IPS-11a (cell line): ENCODE measurements around the gene RASSF5.
A peak's percentile ranks its signal among the peaks of the same experiment; 100 is the strongest.

Source experiments
- H3K4me3 ChIP-seq: one replicate; pipeline ENCODE4 v1.5.1; 2013; ENCODE audit warnings: low read depth, low read length, control low read depth

RASSF5 gene

DNA sequence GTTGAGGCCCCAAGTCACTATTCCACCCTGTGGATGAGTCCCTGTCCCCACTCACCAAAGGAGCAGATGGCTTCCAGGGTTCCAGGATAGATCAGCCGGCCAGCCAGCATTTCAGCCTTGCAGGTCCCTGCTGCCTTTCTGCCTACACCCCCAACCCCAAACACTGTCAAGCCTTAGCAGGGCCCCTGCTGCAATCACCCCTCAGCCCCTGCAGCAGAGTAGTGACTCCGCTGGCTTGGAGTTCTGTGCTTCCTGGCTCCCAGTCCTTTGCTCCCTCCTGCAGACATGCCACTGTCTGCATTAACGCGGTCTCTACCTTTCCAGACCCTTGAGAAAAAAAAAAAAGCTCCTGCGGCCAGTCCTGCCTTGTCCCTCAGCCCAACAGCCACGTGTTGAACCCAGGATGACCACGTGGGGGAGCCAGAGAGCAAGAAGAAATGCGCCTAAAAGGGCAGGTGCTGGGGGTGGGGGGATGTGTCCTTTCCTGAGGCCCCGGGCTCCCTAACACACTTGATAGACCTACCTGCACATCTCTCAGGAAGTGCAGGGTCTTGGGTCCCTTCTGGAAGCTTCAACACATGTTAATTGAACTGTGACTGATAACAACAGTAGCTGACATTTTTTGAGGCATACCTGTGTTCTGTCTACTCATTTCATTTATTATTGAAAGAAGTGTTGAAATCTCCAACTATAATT, 37.4 kb downstream of the RASSF5 start:
- no peak overlapping the region for H3K4me3 ChIP-seq

DNA sequence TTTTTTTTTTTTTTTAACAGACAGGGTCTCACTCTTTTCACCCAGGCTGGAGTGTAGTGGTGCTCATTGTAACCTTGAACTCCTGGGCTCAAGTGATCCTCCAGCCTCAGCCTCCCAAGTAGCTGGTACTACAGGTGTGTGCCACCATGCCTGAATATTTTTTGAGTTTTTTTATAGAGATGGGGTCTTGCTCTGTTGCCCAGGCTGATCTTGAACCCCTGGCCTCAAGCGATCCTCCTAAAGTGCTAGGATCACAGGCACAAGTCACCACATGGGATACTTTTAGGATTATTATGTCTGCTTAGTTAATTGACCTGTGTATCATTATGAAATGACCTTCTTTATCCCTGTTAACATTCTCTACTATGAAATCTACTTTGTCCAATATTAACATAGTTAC, 38.0 kb downstream of the RASSF5 start:
- H3K4me3 ChIP-seq: no peak overlapping the region

DNA sequence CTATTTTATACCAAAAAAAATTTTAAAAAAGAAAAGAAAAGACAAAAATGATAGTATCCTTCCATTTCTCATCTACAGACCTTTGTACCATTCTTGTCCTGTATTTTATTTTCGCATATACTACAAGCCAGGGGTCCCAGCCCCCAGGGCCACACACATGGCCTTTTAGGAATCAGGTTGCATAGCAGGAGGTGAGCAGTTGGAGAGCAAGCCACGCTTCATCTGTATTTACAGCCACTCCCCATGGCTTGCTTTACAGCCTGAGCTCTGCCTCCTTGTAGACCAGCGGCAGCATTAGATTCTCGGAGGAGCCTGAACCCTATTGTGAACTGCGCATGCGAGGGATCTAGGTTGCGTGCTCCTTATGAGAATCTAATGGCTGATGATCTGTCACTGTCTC, 39.8 kb downstream of the RASSF5 start:
- H3K4me3 ChIP-seq: no peak overlapping the region

DNA sequence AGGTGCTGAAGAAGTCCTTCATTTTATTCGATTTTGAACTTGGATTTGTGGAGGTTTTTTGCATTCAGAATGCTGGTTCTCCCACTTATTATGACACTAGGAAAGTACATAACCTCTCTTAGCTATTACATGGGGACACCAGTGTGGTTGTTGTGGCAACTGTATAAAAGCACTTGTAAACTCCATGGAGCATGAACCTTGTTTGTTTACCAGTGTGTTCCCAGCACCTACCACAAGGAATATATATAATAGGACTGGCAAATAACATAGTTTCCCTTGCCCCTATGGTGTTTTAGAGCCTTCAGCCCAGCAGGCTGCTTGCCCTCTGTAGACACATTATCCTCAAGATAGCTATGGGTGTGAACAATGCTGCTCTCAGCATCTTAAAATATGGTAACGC, 43.1 kb downstream of the RASSF5 start:
- H3K4me3 ChIP-seq: no peak overlapping the region

DNA sequence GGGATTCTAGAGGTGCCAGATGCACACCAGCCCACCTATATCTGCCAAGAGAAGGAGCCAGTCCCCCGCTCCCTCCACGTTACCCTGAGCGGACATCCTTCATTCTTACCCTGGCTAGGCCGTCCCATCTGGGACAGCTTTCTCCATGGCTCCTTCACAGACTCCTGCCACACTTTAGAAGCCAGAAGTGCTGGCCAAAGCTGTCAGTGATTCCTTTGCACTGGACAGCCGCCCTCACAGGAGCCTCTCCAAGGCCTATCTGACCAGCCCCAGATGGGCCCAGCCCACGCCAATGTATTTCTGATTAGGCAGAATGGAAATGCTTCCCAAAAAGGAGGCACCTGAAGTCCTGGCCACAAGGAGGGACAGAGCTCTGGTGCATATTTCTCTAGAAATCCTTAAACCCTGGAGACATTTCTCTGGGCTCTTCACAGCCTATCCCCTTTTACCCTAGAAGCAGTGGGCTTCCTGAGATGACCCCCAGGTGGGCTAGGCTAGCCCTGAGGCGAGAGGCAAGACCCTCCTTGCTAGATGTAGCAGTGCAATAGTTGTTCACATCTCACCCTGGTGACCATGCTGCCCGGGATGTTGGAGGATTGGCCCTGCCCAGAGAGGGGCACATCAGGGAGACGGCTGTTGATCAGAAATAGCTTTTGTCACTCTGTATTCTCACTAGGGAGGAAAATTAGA, 44.1 kb downstream of the RASSF5 start:
- no peak overlapping the region for H3K4me3 ChIP-seq

DNA sequence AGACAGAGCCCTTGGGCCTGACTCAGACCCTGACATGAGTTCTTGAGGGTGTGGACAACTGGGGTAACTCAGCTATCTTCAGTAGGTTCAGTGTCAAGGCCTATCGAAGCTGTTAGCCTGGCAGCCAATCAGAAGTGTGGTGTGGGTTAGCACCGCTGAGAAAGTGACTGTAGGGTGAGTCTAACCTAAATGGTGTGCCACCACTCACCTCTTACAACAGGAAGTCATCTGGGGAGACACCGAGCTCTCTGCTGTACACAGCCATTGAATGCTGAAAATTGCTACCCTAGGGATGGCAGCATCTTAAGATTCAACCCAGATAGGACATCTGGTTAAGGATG, 44.6 kb downstream of the RASSF5 start:
- H3K4me3 ChIP-seq: no peak overlapping the region

DNA sequence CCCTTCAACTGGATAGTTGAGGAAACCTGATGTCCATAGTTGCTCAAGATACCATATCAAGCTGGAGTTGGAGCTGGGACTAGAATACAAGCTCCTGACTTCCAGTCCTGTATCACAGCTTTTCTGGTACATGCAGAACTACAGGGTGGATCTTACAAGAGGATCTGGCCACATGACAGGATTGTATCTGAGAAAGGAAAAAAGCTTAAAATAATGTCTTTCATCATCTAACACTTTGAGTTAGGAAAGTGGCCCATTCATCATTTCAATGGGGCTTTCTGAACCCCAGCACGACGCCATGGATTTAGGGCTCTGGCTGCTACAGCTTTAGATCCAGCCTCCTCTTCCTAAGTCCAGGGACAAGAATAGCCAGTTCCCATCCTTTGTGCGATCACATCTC, 46.9 kb downstream of the RASSF5 start:
- no peak overlapping the region for H3K4me3 ChIP-seq

DNA sequence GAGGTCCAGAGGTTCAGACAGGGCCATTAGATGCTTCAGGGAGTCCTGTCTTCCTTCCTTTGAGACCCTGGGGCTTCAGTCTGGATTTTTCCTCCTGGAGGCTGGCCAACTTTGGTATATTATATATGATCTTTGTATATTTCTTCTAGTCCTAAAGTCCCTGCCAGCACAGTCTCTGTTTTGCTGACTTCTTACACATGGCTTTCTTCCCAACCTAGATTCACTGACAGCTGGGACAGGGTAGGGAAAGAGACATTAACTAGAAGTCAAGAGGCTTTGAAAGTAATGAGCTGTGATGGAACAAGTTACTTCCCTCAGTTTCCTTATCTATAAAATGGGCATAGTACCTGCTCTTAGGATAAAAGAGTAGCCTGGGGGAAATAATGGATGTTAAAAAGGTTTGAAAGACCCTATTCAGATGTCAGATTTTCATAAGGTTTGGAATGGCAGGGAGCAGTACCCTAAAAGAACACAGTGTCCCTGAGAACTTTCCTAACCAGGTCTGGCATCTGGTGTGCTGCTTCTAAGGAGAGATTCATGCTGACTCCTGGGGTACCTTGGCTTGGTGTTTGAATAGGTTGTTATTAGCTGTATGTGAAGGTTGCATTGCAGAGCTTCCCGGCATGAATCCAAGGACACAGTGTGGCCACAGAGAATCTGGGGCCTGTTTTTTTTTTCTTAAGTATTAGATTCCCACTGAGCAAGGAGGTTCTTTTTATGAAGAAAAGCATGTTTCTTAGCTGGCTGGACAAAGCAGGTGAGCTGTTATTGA, 47.6 kb downstream of the RASSF5 start:
- H3K4me3 ChIP-seq: no peak overlapping the region

DNA sequence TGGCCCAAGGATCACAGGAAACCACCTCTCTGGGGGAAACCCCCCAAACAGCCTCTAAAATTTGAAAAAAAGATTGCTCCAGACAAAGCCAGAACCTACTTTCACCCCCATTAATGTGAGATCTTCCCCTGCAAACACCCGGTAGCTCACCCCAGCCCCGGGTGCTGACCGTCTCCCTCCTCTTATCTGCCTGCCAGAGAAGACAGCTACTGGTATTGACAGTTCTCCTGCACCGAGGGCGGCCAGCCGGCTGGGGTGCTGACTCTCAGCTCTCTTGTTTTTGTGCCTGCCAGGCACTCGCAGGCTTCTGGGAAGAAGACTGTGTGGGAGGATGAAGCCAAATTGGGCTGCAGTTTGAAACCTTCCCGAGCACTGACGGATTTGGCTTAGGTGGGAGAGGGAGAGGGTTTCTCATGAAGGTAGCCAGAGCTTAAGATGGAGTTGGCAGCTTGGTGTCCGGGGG, 48.2 kb downstream of the RASSF5 start:
- no peak overlapping the region for H3K4me3 ChIP-seq

DNA sequence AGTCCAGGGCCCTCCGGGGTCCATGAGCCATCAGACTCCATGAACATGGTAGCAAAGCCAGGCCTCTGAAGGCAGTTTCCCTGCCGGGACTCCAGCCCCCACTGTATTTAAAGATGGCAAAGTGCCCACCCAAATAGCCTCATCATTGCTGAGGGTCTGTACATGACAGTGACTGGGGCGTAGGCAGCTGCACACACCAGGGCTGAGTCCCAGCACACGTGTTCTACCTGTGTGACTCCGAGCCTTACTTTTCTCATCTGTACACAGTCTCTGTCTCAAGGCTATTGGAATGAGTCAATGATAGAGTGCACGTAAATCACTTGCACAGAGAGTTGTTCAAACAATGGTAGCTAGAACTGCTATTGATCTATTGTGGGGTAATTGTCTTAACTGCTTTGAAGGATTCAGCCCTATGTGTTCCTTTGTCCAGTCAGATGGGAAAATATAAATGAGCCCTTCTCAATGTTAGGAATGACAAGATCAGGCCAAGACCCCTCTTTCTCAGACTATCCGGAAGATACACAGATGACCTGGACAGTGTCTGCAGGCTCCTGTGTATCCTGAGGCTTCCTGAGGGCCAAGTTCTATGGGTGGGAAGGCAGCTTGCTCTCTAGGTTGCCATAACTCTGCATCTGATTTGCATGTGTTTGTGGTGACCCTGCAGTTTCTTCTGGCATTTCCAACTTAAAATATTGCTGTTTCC, 48.9 kb downstream of the RASSF5 start:
- no peak overlapping the region for H3K4me3 ChIP-seq

DNA sequence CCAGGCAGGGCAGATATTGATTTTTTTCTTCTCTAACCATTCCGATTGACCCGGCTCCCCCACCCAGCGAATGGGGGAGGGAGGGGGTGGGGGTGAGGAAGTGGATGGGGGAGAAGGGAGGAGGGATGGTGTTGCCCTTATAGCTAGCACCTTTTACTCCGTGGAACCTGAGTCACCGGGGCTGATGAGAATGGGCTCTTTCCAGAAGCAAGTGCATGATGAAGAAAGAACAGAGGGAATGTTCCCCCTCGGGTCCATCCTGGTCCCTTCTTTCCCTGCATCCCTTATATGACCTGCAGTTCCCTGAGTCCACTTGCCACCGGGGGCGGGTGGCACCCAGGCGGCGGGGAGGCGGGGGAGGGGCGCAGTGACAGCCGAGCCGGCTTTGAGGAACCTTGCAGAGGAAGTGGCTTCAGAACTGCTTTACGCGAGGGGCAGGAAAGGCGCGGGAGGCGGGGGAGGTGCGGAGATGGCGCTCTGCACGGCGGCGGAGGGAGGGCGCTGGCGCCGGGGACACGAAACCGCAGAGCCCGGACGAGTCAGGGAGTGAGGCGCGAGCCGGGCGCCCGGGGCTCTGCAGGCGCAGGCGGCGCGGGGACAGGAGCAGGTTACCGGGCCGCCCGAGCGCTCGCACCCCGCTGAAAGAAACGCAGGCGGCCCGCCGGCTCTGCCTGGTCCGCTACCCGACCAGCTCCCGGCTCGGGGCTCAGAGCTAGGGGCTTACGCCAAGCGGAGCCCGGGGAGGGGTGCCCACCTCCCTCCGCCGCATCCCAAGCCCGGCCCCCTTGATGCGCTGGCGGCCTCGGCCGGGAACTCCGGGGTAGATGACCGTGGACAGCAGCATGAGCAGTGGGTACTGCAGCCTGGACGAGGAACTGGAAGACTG, 49.7 kb downstream of the RASSF5 start:
- H3K4me3 ChIP-seq: peak overlapping the region; percentile 44

DNA sequence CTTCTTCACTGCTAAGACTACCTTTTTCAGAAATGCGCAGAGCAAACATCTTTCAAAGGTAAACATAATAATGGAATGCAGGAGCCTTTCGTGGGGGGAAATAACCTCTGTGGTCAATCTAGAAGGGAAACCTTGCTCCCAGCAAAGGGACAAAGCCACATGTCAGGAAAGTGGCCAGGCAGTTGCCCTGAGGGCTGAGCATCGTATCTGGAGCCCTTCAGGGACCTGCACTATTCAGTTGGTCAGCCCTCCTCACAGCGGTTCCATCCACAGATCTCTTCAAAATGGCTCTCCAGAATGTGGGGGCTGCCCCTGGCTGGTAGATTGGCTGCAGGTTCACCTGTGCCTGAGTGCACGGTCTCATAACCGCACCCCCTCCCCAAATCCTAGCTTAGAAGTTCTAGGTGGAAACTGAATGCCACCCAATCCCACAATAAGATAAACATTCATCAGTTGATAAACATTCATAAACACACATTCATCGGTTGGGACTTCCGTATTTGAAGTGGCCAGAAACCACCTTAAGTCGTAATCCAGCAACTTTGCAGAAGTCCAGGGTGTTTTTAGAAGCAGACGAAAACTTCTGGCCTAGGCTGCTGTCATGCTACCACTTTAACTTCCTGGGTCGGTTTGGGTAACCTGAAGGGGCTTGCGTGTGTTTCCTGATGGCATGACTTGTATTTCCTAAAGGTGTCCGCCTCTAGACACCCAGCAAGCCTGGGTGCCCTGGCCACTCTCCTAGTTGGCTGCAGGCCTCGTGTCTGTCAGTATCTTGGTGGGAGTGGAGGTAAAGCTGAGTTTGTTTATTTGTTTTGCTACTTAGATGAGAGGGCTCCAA, 50.5 kb downstream of the RASSF5 start:
- H3K4me3 ChIP-seq: peak overlapping the region; percentile 44

DNA sequence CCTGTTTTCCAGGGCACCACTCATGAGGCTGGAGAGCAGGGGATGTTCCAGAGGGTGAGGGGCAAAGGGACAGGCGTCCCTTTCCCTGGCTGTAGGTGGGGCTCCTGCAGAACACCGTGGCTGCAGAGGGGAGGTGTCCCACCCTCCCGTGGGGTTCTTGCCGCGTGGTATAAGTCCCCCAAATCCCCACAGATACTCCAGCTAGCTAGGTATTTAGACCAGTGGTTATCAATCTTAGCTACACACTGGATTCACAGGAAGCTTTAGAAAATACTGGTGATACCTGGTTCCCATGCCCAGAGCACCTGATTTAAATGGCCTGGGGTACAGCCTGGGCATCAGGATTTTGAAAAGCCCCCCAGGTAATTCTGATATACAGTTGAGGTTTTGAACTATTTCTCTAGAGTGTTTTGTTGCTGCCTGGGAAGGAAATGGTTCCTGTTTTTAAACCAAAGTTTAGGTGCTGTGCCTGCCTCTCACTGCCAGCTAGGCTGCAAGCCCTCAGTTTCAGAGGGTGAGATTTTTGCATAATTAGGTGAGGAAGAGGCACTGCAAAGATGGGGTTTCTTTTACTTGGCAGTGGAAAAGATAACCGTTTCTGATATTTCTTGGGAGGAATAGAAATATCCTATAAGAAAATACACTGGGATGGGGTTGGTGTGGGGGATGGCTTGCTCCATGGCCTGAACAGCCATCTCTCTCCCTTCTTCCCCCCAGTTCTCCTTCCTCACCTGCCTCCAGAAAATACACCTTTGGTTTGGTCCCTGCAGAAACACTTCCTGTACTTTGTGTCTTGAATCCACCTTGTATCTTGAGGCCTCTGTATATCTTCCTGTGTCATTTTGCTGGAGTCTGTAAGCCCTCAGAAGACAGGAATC, 51.7 kb downstream of the RASSF5 start:
- H3K4me3 ChIP-seq: no peak overlapping the region

DNA sequence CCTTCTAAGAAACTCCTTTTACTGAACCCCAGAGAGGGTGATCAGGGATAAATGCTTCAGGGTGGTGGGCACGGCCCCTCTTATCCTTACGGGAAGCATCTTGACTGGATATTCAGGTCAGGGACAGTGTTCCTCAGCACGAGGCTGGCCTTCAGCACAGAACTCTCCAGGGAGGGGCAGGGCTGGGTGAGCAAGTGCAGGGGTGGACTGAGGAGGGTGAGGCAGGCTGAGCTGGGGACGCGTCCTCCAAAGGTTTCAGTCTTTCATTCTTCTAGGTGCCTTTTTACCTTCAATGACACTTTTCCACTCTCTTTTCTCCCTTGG, 52.3 kb downstream of the RASSF5 start:
- no peak overlapping the region for H3K4me3 ChIP-seq

DNA sequence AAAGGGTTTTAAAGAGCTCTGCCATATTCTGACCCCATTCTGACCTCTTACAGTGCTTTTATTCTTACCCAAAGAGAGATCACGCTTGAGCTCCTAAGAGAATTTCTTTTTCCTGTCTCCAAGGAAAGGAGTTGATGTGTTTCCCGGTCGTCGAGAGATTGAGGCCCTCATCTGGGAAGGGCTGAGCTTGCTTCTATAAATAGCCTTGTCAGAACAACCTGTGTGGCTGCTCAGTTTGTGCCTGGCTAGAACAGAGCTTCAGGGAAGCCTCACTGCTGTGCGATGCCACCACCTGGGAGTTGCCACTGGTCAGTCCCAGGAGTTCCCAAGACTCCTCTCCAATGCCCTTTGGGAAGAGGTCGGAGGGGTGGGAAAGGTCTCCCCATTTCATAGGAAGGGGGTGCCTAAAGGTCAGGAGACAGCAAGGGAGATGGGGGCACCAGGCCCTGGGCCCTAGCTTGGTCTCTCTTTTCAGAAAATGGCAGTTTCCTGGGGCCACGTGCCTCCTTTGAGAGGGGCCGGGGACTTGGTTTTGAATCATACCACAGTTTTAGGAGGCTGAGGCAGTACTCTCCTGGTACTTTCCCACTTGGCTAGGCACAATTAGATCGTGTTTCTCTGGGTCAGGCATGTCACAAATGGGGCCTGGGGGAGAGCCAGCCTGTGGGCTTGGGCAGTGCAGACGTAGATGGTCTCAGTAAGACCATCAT, 52.8 kb downstream of the RASSF5 start:
- H3K4me3 ChIP-seq: no peak overlapping the region

DNA sequence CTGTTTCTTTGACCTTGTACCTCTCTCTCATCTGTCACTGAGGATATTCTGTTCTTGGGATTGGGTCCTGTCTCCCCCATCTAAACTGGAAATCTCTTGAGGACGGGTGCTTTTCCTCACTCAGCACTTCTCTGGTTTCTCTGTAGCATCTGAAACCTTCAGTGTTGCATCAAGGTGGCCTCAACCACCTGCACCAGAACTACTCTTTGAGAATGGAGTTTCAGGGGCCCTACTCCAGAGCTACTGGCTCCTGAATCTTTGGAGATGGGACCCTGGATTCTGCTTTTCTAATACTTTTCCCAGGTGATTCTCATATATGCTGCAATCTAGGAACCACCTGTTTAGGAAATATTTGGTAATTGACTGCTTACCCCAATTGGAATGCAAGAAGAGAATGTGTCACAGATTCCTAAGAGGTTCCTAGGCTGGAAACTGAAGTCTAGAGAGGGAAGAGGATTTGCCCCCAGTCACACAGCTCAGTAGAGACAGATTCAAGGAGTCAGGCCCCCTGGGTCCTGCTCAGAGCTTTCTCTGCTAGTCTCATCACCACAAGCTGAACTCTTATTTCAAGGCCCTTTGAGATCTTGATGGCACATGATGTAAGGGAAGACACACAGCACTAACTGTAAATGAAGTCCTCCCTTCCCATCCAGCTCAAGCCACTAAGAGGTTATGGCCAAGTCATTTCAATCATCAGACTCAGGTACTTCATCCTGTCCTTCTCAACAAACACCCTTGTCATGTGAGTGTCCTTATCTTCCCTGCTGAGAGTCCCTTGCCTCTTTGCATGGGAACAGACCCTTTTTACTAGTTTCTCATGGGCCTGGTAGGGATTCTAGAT, 56.3 kb downstream of the RASSF5 start:
- H3K4me3 ChIP-seq: no peak overlapping the region

DNA sequence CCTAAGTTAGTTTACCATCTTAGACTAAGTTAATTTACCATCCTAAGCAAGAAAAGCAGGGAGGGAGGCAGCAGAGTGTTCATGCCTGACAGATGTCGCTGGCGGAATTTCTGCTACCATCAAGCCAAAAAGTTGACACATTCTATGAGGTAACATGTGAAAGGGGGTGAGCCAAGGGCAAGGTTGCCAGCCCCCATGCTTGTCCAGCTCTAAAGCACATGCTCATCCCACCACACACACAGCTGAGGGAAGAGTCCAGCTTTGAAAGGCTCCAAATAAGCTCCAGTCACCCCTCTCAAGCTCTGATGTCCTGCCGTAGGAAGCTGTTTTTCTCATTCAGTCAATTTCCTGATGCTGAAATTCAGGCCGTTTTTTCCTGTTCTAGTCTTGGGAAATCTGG, 58.7 kb downstream of the RASSF5 start:
- no peak overlapping the region for H3K4me3 ChIP-seq
